GM23338 (cell line): ENCODE data around the gene SMPDL3B. TPM values are rescaled to one million over a fixed set of nuclear protein-coding genes. Genes with fewer than 3 reads are reported as not detected.

Source experiments
- polyA plus RNA-seq: library from polyadenylated mRNA; unstranded; fragments of >200 nt; fragmentation: Nextera tagmentation; extraction: Ambion mirVana; gene quantifications from 2 replicates; pipeline ENCODE4 v1.2.1, GENCODE V29; 2016
- total RNA-seq: library from RNA; depleted of rRNA; stranded (reverse); fragments of >200 nt; shearing (Covaris generic); gene quantifications from 2 replicates; pipeline ENCODE4 v1.2.3, GENCODE V29; 2014; rRNA removed

The SMPDL3B gene
- total and polyA plus RNA-seq, 2 experiments from 2014 or later = 39.5 to 83.1 TPM

Other genes with a start within 250 kb of the SMPDL3B start
- 12.5 and 22.6 TPM in 2 replicates for gene FAM76A, start 209.0 kb upstream of the SMPDL3B start, total RNA-seq
- gene FAM76A, start 209.0 kb upstream of the SMPDL3B start, polyA plus RNA-seq = 12.7 and 13.8 TPM in 2 replicates
- 9.0 and 13.7 TPM in 2 replicates for gene STX12, start 161.8 kb upstream of the SMPDL3B start, total RNA-seq
- gene STX12, start 161.8 kb upstream of the SMPDL3B start, polyA plus RNA-seq = 5.1 and 6.1 TPM in 2 replicates
- 50.5 and 53.8 TPM in 2 replicates for gene PPP1R8, start 104.2 kb upstream of the SMPDL3B start, total RNA-seq
- 13.4 and 13.6 TPM in 2 replicates for gene PPP1R8, start 104.2 kb upstream of the SMPDL3B start, polyA plus RNA-seq
- gene THEMIS2, start 62.5 kb upstream of the SMPDL3B start, total RNA-seq = 19.3 and 32.4 TPM in 2 replicates
- 8.1 and 10.0 TPM in 2 replicates for gene THEMIS2, start 62.5 kb upstream of the SMPDL3B start, polyA plus RNA-seq
- gene RPA2, start 20.4 kb upstream of the SMPDL3B start, total RNA-seq = 47.0 and 55.5 TPM in 2 replicates
- 58.4 and 60.8 TPM in 2 replicates for gene RPA2, start 20.4 kb upstream of the SMPDL3B start, polyA plus RNA-seq
- gene XKR8, start 25.0 kb downstream of the SMPDL3B start, total RNA-seq = 9.6 and 13.1 TPM in 2 replicates
- 8.2 and 9.6 TPM in 2 replicates for gene XKR8, start 25.0 kb downstream of the SMPDL3B start, polyA plus RNA-seq
- 25.5 and 33.6 TPM in 2 replicates for gene EYA3, start 153.6 kb downstream of the SMPDL3B start, total RNA-seq
- 10.9 and 12.5 TPM in 2 replicates for gene EYA3, start 153.6 kb downstream of the SMPDL3B start, polyA plus RNA-seq
- 0.27 and 0.76 TPM in 2 replicates for gene PTAFR, start 241.7 kb downstream of the SMPDL3B start, total RNA-seq
- gene PTAFR, start 241.7 kb downstream of the SMPDL3B start, polyA plus RNA-seq = 0.29 and 0.49 TPM in 2 replicates